GM21360 (cell line): ENCODE results near the gene C1QL1.

Experiments
- ATAC-seq: cut with Tn5 transposase; IDR thresholded peaks from one replicate; pipeline ENCODE4 v1.9.1; 2021; ENCODE audit warnings: mild to moderate bottlenecking, moderate library complexity; ENCODE audit not compliant: unreplicated experiment

C1QL1 gene

DNA sequence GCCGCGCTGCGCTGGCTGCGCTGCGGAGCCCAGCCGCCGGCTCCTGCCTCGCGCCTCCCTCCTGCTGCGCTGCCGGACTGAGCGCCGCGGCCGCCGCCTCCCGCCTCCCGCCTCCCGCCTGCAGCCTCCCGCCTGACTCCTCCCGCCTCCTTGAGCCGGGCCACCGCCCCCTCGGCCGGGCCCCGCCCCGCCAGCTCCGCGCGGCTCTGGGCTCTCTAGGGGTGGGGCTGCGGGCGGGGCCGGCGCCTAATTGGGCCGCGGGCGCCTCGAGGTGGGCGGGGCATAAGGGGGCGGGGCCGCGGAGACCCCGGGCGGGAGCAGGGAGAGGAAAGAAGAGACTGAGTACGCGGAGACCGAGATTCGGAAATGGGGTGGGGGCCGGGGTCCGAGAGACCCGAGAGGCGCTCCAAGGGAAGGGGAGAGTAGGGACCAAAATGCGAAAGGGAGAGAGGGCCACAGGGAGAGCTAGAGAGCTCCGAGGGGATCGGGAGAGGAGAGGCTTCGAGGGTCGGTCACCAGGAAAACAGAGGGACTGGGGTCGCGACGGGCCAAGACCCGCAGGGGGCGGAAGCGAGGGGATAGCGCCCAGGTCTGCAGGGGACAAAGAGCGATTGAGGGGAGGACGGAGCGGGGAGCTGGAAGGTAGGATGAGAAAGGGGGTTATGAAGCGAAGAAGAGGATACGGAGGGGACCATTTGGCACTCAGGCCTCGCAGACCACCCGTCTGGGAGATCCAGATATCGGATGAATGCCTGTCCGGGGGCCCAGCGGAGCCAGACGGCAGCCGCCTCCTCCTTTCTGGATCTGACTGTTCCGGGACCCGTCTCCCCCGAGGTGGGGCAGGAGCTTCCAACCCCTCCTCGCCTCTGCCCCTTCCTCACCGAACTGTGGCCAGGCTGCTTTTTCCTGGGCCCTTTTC is at the start of gene C1QL1:
Gene C1QL1, minus strand, starts transcription at position 79 of the 919 bp plus-strand sequence. CDS start 255 bp downstream, outside the sequence.
- ATAC-seq: peak; percentile 84

DNA sequence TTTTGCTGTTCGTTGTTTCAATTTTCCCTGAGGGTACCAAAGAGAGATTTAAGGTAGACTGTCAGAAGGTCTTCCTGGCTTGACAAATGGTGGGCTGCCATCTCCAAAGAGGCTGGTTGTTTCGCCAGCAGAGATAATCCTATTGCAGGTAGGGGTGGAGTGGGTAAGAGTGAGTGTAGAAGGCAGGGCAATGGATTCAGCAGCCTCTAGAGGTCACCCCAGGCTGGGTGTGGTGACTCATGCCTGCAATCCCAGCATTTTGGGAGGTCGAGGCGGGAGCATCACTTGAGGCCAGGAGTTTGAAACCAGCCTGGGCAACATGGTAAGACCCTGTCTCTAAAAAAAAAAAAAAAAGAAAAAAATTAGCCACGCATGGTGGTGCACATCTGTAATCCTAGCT is 48.7 kb upstream of the C1QL1 start:
- ATAC-seq: no peak

GRCh38 chr17:45016237-45016636 is 48.1 kb upstream of the C1QL1 start:
- no peak for ATAC-seq

- no peak for ATAC-seq
Measured at GRCh38 chr17:45013021-45013997, 45.2 kb upstream of the C1QL1 start.

DNA sequence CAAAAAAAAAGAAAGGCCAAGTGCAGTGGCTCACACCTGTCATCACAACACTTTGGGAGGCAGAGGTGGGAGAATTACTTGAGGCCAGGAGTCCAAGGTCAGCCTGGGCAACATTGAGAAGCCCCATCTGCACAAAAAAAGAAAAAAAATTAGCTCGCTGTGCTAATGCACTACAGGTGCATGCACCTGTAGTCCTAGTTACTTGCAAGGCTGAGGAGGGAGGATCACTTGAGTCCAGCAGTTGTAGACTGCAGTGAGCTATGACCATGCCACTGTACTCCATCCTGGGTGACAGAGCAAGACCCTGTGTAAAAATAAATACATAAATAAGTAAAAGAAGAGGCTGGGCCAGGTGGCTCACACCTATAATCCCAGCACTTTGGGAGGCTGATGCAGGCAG is 43.7 kb upstream of the C1QL1 start:
- ATAC-seq: no peak

DNA sequence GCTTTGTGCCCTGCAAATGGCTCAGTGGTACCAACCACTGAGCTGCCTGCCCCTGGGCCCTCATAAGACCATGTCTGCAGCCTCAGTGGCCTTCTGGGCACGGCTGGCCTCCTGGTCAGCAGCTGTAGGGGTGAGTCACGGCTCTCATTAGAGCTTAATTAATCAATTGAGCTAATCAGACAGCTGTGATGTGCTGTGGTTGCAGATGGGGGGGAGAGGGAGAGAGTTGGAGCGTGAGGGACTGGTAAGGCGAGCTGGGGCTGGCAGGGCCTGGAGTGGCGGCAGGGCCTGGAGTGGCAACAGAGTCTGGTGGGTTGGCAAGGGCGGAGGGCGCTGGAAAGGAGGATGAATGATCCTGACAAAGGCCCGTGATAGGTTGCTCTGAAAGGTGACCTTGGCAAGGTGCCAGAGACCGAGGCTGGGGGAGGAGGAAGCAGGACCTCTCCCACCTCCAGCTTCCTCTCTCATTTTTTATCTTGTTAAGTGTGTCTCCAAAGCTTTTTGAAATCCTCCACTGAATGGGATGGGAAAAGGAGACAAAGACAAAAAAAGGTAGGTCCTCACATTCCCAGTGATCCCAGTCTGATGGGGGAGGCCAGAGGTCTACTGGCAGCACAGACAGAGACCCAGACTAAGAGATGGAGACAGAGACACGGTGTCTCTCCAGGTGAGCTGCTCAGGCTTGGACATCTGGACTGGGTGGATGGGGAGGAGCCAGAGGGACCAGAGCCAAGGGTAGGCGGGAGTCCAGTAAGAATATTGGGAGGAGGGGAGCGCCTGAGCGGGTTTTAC is 41.8 kb upstream of the C1QL1 start:
- ATAC-seq: no peak

GRCh38 chr17:45008216-45008615 is 40.1 kb upstream of the C1QL1 start:
- no peak for ATAC-seq

- ATAC-seq: no peak
Measured at GRCh38 chr17:45006927-45007461, 38.9 kb upstream of the C1QL1 start.

- ATAC-seq: no peak
Measured at GRCh38 chr17:45005700-45006099, 37.6 kb upstream of the C1QL1 start.

GRCh38 chr17:45004388-45004787 is 36.3 kb upstream of the C1QL1 start:
- ATAC-seq: no peak

DNA sequence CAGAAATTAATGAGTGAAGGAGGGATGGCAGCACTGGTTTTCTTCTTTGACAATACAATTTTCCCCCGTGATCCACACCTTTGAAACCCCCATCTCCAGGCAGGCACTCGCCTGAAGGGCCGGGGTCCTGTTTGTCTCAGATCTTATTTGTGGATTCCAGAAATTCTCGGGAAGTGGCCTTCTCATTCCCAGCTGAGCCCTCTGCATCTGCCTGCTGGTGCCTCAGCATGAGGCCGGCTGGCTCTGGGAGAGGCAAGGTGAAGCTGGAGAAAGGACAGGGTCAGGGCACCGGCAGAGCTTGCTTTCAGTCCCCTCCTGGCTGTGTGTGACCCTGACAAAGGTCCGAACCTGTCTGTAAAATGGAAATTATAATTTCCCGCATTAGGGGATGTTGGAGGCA is 35.8 kb upstream of the C1QL1 start:
- ATAC-seq: no peak

DNA sequence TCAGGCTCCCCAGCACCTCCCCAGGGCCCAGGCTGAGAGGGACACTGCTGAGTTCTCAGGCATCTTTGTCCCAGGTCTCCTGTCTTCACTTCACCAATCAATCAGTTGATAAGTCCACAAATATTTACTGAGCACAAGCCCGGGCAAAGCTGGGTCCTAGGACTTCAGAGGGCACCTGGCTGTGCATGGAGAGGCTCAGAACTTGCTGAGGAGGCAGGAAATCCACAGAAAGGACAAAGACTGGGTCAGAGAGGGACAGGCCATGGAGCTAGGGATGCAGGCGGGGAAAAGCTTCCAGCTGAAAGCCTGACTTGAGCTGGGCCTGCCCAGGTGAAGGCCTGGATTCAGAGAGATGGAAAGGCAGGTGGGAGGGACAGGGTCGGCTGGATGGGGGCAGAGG is 33.2 kb upstream of the C1QL1 start:
- no peak for ATAC-seq

- no peak for ATAC-seq
Measured at GRCh38 chr17:44999433-44999832, 31.3 kb upstream of the C1QL1 start.

DNA sequence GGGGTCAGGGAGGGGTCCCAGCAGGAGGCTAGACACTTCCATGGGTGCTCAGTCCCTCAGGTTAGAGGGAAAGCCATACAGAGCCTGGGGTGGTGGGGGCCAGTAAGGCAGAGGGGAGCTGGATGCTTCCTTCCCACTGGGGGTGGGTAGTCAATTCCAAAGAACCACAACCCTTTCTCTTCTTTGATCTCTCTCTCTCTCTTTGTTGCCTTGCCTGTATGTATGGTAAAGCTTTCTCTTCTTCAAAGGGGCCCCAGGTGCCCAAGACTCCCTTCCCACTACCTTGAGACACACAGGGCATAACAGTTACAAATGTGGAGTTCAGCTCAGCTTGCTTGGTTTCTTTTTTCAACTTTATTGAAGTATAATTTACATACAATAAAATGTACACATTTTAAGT is 30.5 kb upstream of the C1QL1 start:
- ATAC-seq: no peak

DNA sequence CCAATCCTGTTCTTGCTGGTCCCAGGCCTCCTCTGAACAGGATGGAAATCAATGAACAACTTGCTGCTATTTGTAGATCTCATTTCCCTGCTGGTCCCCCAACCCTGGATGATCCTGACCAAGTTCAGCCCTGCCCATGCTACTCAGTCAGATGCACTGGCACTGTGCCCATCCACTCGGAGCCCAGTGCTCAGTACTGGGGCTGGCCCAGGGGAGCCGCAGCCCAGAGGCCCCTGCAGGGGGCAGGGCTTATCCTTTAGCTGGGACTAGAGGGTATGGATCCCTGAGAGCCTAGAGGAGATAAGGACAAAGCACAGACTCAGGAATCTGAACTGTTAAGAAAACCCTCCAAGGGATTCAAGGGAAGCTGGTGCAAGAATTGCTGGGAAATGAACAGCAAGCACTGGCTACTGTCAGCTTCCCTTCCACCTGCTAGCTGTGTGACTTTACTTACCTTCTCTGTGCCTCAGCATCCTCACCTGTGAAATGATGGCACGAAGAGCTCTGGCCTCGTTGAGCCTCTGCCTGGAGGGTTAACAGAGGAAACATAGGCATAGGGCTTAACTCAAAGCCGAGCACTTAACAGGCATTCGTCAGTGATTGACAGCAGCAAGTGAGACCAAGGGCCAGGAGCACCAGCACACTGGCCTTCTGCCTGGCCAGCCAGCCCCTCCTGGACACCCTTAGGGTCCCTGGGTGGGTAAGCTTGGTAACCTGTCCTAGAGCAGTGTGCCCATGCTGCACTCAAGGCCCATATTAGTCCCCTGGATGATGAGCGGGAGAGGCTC is 29.8 kb upstream of the C1QL1 start:
- ATAC-seq: no peak

GRCh38 chr17:44996304-44996703 is 28.2 kb upstream of the C1QL1 start:
- ATAC-seq: no peak

DNA sequence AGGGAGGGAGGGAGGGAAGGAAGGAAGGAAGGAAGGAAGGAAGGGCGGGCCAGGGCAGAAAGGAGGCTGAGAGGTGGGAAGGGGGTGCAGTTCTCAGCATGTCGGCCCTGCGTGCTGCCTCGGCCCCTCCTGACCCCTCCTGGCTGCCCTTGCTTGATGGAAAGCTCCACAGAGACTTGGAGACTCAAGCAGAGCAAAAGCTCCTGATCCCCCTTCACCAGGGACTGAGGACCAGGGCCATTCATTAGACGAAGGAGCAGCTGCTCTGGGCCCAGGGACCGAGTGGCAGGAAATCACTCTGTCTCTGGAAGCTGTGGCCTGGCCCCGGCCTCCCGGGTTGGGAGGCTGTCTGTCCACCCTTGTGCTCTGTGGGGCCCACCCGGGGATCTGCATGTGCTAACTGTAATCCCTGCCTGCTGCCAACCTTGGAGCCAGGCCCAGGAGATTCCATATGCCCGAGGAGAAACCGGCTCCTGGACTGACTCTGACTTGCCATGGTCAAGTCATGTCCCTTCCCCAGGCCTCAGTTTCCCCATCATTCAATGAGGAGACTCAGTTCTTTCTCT is 27.4 kb upstream of the C1QL1 start:
- no peak for ATAC-seq

GRCh38 chr17:44992242-44992939 is 24.3 kb upstream of the C1QL1 start:
- ATAC-seq: no peak

DNA sequence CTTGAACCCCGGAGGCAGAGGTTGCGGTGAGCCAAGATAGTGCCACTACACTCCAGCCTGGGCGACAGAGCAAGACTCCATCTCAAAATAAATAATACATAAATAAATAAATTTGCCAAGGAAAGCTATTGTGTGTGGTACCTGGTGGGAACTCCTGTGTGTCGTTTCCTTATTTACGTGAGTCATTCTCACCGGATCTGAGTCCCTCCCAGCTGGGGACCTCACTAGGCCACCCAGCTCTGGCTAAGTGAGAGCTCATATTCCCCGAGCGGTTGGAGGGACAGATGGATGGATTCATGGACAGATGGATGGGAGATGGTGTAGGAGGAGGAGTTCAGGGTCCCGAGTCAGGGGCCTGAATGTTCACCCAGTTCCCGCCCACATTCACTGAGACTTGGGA is 22.9 kb upstream of the C1QL1 start:
- ATAC-seq: no peak
